Measurements from ENCODE around the gene KIF6.

The KIF6 gene

GRCh38 chr6:39378175-39378959, 346.8 kb downstream of the KIF6 start:
- DNase-seq (ENCODE audit: low read depth), result no peak

DNA sequence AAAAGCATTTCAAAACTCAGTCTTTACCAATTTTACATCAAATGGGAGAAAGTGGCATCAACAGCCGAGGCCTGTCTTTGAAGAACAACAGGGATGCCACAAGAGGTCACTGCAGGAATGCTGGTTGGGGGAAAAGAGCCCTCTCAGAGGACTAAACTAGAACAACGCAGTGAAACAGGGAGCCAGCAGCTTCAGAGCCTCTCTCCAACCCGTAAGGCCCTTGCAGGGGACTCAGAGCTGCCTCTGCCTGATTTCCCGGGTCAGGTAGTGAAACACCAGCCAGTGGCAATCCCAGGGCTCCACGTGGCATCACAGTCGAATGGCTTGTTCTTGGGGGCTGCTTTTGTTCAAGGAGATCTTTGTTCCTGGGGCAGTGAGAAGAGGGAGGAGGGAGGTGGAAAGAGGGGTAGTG, 347.7 kb downstream of the KIF6 start:
- no peak for DNase-seq (ENCODE audit: low read depth)

GRCh38 chr6:39375405-39375804, 349.8 kb downstream of the KIF6 start:
- DNase-seq (ENCODE audit: low read depth), result no peak

DNA sequence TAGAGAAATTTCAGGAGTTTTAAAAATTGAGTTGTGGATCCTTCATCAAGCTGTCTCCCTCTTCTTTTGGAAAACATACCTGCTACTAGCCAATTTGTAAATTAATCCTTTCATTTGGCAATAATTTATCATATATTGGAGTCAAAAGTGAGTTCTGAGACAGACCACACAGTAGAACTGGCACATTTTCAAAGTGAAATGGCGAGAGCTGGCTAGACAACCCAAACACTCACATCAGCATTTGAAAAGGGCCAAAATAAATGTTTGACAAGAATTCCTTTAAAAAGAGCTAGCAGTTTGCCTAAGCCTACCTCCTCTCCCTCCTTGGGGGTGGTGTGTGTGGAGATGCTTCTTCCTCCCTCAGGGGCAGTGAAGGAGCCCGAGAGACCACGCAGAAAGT, 354.8 kb downstream of the KIF6 start:
- no peak for DNase-seq (ENCODE audit: low read depth)

DNA sequence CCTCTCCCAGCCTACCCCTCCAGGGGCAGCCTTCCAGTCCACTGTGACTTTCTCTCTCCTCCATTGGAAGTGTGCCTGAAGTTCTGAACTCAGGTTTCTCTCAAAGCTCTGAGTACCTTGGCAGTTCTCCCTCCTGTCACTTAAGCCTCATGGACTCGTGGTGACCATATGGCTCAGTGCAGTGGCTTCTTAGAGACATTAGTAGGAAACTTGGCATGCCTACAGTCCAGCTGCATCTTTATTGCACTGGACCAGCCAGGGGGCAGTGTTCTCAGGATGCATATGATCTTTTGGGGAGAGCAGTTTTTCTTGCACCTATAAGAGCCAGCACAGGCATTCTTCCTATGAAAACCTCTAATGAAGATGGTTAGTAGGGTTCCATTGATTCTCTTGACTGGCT, 355.2 kb downstream of the KIF6 start:
- no peak for DNase-seq (ENCODE audit: low read depth)

DNA sequence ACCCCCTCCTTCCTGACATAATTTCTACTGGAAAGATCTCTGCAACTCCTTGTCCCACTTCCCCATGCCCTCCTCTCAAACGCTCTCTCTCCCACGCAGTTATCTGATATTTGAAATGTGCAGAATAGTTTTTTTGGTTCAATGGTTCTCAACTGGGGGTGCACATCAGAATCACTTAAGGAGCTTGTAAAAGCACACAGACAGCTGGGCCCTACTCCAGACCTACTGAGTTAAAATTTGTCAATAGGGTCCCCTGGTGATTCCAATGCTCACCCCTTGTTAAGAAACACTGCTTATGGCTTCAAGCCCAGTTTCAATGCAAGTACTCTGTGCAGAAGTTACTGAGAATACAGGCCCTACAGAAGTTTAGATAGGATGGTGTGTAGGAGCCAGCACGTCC, 357.5 kb downstream of the KIF6 start:
- DNase-seq (ENCODE audit: low read depth), result no peak

DNA sequence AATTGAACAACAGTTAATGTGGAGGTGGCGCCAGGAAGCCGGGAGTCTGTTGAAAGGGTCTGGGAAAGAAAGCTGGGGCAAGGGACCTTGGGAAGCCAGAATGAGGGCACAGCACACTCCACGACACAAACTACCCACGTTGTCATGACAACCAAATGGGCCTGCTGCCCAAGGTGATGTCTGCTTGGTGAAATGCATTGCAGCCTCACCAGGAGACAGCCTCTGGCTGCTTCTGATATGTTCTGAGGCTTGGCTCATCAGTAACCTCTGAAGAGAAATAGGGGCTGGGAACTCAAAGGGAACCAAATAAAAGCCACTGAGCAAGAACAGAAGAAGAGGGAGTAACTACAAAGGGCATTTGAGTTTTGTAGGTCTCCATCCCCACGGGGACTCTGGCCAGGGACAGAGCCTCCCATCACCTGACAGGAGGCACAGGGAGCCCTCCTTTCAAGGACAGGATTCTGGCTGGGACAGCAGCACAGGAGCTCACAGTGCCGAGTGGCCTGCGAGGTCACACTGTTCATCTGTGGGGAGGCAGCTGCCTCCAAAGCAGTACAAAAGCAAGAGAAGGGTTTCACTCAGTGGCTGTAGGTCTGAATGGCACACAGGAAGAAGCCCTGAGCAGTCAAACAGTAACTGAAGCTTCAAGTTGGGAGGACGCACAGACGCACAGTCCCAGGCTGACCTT, 358.1 kb downstream of the KIF6 start:
- DNase-seq (ENCODE audit: low read depth), result no peak

GRCh38 chr6:39365281-39366074, 359.7 kb downstream of the KIF6 start:
- DNase-seq (ENCODE audit: low read depth), result peak; percentile 1

GRCh38 chr6:39363280-39363679, 361.9 kb downstream of the KIF6 start:
- no peak for DNase-seq (ENCODE audit: low read depth)

- DNase-seq (ENCODE audit: low read depth), result no peak
These were observed 362.7 kb downstream of the KIF6 start for GRCh38 chr6:39362487-39362865.

DNA sequence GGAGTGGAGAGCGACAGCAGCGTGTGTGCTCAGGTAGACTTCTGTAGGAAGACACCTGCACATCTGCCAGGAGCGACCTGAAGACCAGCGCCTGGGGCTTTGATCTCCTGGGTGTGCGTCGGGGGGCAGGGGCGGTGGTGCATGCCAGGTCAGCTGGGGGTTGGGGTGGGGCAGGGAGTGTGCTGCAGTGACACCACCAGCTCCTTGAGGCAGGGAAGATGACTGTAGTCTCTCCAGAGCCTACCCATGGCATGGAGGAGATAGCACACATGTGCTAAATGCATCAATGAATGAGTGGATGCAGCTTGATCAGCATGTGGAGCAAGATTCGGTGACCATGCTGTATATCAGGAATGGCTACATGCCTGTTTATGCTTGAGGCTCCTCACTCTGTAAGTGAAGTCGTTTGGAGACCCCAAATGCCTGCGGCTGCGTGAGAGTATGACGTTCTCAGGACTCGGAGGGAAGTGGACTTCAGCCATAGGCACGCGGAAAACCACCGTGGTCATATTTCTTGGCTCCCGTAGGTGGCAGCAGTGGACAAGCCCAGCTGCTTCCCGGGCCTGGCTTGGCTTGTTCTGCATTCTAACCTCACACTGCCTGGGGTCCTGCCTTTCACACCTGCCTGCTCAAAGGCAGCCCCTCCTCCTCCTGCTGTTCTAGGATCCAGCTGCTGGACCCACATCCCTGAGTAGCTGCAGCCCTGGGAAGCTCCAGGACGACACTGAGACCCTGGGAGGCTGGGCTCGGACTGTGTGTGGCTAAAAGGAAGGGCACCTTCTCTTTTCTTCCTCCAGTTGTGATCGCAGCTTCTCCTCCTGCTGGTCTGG, 363.3 kb downstream of the KIF6 start:
- peak; percentile 27 for DNase-seq (ENCODE audit: low read depth)

DNA sequence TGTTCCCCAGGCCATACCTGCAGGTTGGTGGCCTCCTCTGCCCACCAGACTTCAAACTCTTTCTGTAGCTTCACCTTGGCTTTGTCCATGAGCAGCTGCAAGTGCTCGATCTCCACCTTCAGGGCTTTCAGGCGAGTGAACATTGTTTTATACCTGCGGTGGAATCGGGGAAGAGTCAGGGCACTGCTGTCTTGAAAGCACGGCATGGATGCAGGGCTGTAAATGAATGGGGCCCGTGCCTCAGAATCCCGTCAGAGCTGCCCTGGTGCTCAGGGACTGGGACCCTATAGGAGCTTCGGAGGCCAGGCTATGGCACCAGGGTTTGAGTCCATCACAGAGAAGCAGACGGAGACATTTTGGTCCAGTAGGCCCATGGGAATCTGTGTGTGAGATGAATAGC, 364.8 kb downstream of the KIF6 start:
- no peak for DNase-seq (ENCODE audit: low read depth)

DNA sequence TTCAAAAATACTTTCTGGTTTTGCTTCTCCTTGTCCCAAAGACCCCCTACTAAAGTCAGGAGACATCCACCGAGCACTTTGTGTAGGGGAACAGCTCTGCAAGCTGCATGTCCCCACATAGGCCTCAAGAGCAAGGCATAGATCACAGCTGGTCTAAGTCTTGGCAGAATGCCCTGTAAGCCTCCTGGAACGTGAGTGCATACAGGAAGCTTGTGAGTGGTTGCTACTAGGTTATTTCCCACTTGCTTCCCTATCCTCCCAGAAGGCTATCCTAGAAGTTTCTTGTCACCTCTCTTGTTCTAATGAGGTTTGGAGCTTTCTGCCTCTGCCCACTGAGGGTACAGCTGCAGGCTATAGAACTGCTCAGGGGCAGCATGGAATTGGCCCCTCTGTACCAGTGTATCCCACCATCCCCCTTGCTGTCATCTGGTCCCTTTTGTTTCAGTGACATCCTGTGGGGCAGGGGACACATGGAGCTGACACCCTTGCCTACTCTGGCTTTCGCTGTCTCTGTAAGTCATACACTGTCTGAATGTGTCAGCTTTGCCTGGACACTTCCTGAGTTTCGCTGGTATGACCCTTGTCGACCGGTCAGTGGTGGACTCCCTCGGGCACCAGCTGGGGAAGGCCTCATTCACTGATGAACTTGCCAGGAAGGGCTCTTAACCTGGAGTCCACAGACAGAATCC, 367.1 kb downstream of the KIF6 start:
- peak; percentile 13 for DNase-seq (ENCODE audit: low read depth)

GRCh38 chr6:39353698-39354315, 371.4 kb downstream of the KIF6 start:
- no peak for DNase-seq (ENCODE audit: low read depth)

- DNase-seq (ENCODE audit: low read depth), result no peak
These were observed 374.3 kb downstream of the KIF6 start for GRCh38 chr6:39350723-39351505.

GRCh38 chr6:39348740-39349139, 376.5 kb downstream of the KIF6 start:
- DNase-seq (ENCODE audit: low read depth), result no peak

DNA sequence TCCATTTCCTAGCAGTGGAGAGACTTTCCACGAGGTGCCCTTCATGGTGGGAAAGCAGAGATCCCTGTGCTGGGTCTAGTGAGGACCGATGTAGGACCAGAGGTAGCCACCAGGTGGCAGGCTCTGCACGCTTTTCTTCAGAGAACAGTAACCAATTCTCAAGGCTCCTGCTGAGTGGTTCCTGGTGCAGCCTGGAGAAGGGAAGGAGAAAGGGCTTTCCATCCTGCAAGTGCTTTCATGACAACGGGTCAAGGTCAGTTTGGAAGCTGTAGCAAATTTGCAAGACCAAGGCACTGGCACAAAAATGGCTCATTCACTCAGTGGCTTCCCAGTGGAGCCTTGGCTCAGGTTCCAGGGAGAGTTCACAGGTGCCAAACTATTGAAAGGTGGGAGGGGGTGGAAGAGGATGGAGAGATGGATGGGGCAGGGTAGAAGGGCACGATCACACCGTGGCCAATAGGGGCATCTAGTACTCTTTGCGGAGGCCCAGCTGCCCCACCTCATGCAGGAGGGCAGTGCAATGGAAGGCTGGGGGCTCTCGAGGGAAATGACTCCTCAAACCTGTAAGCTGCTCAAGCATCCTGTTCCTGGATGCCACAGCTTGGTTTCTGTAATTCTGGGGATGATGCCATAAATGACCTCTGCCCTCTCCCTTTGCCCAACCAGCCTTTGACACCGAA, 377.2 kb downstream of the KIF6 start:
- DNase-seq (ENCODE audit: low read depth), result peak; percentile 32

GRCh38 chr6:39347206-39347605, 378.0 kb downstream of the KIF6 start:
- no peak for DNase-seq (ENCODE audit: low read depth)

DNA sequence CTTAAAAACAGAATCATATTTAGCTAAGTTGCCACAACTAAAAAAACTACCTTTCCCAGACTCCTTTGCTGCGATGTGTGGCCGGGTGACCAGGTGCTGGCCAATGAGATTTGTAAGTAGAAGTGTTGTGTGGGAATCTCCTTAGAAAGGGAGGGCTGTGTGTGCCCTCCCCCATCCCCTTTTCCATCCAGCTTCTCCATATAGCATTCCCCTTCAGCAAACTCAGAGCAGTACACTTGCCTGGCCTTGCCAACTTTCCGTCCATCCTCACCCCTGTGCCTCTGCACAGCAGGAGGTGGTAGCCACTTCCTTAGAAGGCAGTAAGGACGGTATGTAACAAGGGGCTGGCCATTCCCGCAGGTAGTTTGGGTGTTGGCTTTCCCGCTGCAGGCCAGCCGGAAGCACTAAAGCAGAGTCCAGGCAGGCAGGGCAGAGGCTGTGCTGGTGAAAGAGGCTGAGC, 380.4 kb downstream of the KIF6 start:
- DNase-seq (ENCODE audit: low read depth), result no peak
